ENCODE results near the gene CELSR2.

CELSR2 gene

GRCh38 chr1:109255097-109255651, 5.8 kb downstream of the CELSR2 start:
- H3K4me3 ChIP-seq (replicated peaks in 1 of 2; ENCODE audit: low read depth in 2 of 2, low read length in 2 of 2) = no peak overlapping the region
- peak; percentile 20 for TF ChIP-seq CTCF (IDR thresholded peaks at IDR 0.05; ENCODE audit: low read depth, low read length)
- DNase-seq (ENCODE audit: low read depth in 2 of 2) = no peak

- H3K4me3 ChIP-seq (replicated peaks in 1 of 2; ENCODE audit: low read depth in 2 of 2, low read length in 2 of 2) = no peak overlapping the region
- TF ChIP-seq CTCF (IDR thresholded peaks at IDR 0.05; ENCODE audit: low read depth, low read length) = no peak
- no peak for DNase-seq (ENCODE audit: low read depth in 2 of 2)
Observed at GRCh38 chr1:109255678-109256077, 6.3 kb downstream of the CELSR2 start.

- TF ChIP-seq CTCF (IDR thresholded peaks at IDR 0.05; ENCODE audit: low read depth, low read length) = no peak
Observed at GRCh38 chr1:109256085-109256484, 6.7 kb downstream of the CELSR2 start.

GRCh38 chr1:109256971-109257681, 7.8 kb downstream of the CELSR2 start:
- H3K4me3 ChIP-seq (replicated peaks in 1 of 2; ENCODE audit: low read depth in 2 of 2, low read length in 2 of 2) = no peak overlapping the region
- TF ChIP-seq CTCF (IDR thresholded peaks at IDR 0.05; ENCODE audit: low read depth, low read length) = no peak
- no peak for DNase-seq (ENCODE audit: low read depth in 2 of 2)

More at GRCh38 chr1:109256085-109256484, 6.7 kb downstream of the CELSR2 start:
- no peak overlapping the region for H3K4me3 ChIP-seq (replicated peaks in 1 of 2; ENCODE audit: low read depth in 2 of 2, low read length in 2 of 2)
- no peak for DNase-seq (ENCODE audit: low read depth in 2 of 2)

GRCh38 chr1:109257682-109258421, 8.5 kb downstream of the CELSR2 start:
- no peak for DNase-seq (ENCODE audit: low read depth in 2 of 2)
- TF ChIP-seq CTCF (IDR thresholded peaks at IDR 0.05; ENCODE audit: low read depth, low read length) = no peak
- H3K4me3 ChIP-seq (replicated peaks in 1 of 2; ENCODE audit: low read depth in 2 of 2, low read length in 2 of 2) = no peak overlapping the region

- no peak for DNase-seq (ENCODE audit: low read depth in 2 of 2)
- no peak for TF ChIP-seq CTCF (IDR thresholded peaks at IDR 0.05; ENCODE audit: low read depth, low read length)
- H3K4me3 ChIP-seq (replicated peaks in 1 of 2; ENCODE audit: low read depth in 2 of 2, low read length in 2 of 2) = no peak overlapping the region
Observed at GRCh38 chr1:109258481-109259466, 9.4 kb downstream of the CELSR2 start.

Measured in cardiac fibroblast (primary cell).